Measurements from ENCODE around the gene LHX4.

Gene LHX4

GRCh38 chr1:180267211-180267561, 37.1 kb downstream of the LHX4 start (continued):
- TF ChIP-seq PPARA (CRISPR knock-in tag; IDR thresholded peaks at IDR 0.05; ENCODE audit: borderline replicate concordance) (no peak), TOX (CRISPR knock-in tag; IDR thresholded peaks at IDR 0.05; ENCODE audit: borderline replicate concordance) (no peak), ZFP3 (CRISPR knock-in tag; IDR thresholded peaks at IDR 0.05) (no peak), OSR1 (CRISPR knock-in tag; IDR thresholded peaks at IDR 0.05) (no peak)

- ATAC-seq = no peak
- TF ChIP-seq TOX (CRISPR knock-in tag; IDR thresholded peaks at IDR 0.05; ENCODE audit: borderline replicate concordance) (no peak), ISL1 (CRISPR knock-in tag; IDR thresholded peaks at IDR 0.05) (no peak), ZNF8 (CRISPR knock-in tag; IDR thresholded peaks at IDR 0.05) (no peak), POU6F1 (CRISPR knock-in tag; IDR thresholded peaks at IDR 0.05; ENCODE audit: borderline replicate concordance, low read depth) (no peak), CSDC2 (CRISPR knock-in tag; IDR thresholded peaks at IDR 0.05) (no peak), TSHZ2 (CRISPR knock-in tag; IDR thresholded peaks at IDR 0.05) (no peak), TCF4 (CRISPR knock-in tag; IDR thresholded peaks at IDR 0.05; ENCODE audit: borderline replicate concordance) (no peak), PPARA (CRISPR knock-in tag; IDR thresholded peaks at IDR 0.05; ENCODE audit: borderline replicate concordance) (no peak), GLIS3 (CRISPR knock-in tag; IDR thresholded peaks at IDR 0.05) (no peak), CSRNP3 (CRISPR knock-in tag; IDR thresholded peaks at IDR 0.05) (no peak), SNAI2 (CRISPR knock-in tag; IDR thresholded peaks at IDR 0.05) (no peak), ZC3H10 (CRISPR knock-in tag; IDR thresholded peaks at IDR 0.05) (no peak), ZNF70 (CRISPR knock-in tag; IDR thresholded peaks at IDR 0.05) (no peak), BACH2 (CRISPR knock-in tag; IDR thresholded peaks at IDR 0.05; ENCODE audit: borderline replicate concordance) (no peak), ZFP30 (CRISPR knock-in tag; IDR thresholded peaks at IDR 0.05) (no peak), ARNTL (CRISPR knock-in tag; IDR thresholded peaks at IDR 0.05; ENCODE audit: borderline replicate concordance, low read depth) (no peak)
Observed at GRCh38 chr1:180267761-180268555, 37.9 kb downstream of the LHX4 start.

- TF ChIP-seq BACH2 (CRISPR knock-in tag; IDR thresholded peaks at IDR 0.05; ENCODE audit: borderline replicate concordance) (no peak), ZC3H10 (CRISPR knock-in tag; IDR thresholded peaks at IDR 0.05) (no peak), PATZ1 (CRISPR knock-in tag; IDR thresholded peaks at IDR 0.05; ENCODE audit: borderline replicate concordance) (no peak), ARNTL (CRISPR knock-in tag; IDR thresholded peaks at IDR 0.05; ENCODE audit: borderline replicate concordance, low read depth) (no peak), RARB (CRISPR knock-in tag; IDR thresholded peaks at IDR 0.05) (no peak), CSRNP3 (CRISPR knock-in tag; IDR thresholded peaks at IDR 0.05) (no peak), ZFP30 (CRISPR knock-in tag; IDR thresholded peaks at IDR 0.05) (no peak), PPARA (CRISPR knock-in tag; IDR thresholded peaks at IDR 0.05; ENCODE audit: borderline replicate concordance) (no peak), ESRRG (CRISPR knock-in tag; IDR thresholded peaks at IDR 0.05) (no peak)
- ATAC-seq = no peak
Observed at GRCh38 chr1:180268556-180269075, 38.6 kb downstream of the LHX4 start.
